ENCODE results near the gene MYH10.

DNA sequence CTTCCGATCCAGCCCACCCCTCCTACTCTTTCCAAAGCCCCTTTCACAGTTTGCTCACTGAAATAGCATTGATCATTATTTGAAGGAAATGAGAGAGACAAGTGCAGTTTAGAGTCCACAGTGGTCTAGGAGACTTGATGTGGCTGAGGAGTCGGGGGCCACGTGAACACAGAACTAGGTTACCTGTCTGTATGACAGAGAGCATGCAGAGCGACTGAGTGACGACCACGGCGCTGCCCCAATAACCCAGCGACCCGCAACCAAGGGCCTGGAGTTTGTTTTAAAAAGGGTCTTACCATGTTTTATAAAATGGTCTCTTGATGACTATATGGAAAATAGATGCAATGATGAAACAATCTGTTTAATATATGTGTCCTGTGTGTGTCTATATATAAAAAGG, 155.3 kb downstream of the MYH10 start:
- TF ChIP-seq, protein P1, sequence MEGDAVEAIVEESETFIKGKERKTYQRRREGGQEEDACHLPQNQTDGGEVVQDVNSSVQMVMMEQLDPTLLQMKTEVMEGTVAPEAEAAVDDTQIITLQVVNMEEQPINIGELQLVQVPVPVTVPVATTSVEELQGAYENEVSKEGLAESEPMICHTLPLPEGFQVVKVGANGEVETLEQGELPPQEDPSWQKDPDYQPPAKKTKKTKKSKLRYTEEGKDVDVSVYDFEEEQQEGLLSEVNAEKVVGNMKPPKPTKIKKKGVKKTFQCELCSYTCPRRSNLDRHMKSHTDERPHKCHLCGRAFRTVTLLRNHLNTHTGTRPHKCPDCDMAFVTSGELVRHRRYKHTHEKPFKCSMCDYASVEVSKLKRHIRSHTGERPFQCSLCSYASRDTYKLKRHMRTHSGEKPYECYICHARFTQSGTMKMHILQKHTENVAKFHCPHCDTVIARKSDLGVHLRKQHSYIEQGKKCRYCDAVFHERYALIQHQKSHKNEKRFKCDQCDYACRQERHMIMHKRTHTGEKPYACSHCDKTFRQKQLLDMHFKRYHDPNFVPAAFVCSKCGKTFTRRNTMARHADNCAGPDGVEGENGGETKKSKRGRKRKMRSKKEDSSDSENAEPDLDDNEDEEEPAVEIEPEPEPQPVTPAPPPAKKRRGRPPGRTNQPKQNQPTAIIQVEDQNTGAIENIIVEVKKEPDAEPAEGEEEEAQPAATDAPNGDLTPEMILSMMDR (IDR thresholded peaks at IDR 0.05; ENCODE audit: poor library complexity, severe bottlenecking) = no peak
- TF ChIP-seq, protein P2, sequence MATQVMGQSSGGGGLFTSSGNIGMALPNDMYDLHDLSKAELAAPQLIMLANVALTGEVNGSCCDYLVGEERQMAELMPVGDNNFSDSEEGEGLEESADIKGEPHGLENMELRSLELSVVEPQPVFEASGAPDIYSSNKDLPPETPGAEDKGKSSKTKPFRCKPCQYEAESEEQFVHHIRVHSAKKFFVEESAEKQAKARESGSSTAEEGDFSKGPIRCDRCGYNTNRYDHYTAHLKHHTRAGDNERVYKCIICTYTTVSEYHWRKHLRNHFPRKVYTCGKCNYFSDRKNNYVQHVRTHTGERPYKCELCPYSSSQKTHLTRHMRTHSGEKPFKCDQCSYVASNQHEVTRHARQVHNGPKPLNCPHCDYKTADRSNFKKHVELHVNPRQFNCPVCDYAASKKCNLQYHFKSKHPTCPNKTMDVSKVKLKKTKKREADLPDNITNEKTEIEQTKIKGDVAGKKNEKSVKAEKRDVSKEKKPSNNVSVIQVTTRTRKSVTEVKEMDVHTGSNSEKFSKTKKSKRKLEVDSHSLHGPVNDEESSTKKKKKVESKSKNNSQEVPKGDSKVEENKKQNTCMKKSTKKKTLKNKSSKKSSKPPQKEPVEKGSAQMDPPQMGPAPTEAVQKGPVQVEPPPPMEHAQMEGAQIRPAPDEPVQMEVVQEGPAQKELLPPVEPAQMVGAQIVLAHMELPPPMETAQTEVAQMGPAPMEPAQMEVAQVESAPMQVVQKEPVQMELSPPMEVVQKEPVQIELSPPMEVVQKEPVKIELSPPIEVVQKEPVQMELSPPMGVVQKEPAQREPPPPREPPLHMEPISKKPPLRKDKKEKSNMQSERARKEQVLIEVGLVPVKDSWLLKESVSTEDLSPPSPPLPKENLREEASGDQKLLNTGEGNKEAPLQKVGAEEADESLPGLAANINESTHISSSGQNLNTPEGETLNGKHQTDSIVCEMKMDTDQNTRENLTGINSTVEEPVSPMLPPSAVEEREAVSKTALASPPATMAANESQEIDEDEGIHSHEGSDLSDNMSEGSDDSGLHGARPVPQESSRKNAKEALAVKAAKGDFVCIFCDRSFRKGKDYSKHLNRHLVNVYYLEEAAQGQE (IDR thresholded peaks at IDR 0.05; ENCODE audit: borderline replicate concordance) = no peak
- no peak for TF ChIP-seq EZH2 (IDR thresholded peaks at IDR 0.05; ENCODE audit: borderline replicate concordance, insufficient read depth, low read length, poor library complexity, severe bottlenecking)

Measured in neural cell (in vitro differentiated cells).